ENCODE measurements around the gene ATAD3C.
"Not testable (repeated sequence)": the region's sequence is repeated elsewhere in the genome, so short reads cannot be mapped to it uniquely, and the experiment has no call there.

ATAD3C gene

DNA sequence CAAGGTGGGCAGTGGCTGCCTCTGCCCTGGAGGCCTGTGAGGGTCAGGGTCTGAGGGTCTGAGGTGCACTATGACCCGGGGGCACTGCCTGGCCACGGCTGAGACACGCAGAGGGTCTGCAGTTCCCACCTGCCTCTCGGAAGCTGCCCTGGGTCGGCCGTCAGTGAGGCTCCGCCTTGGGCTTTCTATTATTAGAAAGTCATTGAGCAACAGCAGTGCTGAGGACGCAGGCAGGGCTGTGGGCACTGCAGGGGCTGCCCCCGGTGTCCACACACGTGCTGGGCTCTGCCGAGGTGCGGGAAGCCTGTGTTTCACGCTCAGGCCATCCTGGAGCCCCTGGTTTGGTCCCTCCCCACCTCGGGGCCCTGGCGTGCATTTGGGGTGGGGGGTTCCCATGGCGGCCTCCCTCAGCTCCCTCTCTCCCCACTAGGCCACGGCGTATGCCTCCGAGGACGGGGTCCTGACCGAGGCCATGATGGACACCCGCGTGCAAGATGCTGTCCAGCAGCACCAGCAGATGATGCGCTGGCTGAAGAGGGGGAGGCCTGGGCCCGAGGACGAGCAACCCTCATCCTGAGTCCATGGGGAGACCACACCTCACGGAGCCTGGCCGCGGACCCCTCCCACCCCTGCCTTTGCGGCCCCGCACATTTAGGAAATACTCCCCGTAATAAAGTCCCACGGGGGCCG is 59.4 kb downstream of the ATAD3C start:
- H3K9me3 ChIP-seq (ENCODE audit: control insufficient read depth, low read length); H3K4me3 ChIP-seq (ENCODE audit: insufficient read depth, low read depth, low read length, poor library complexity, severe bottlenecking); H3K27me3 ChIP-seq (replicated peaks; ENCODE audit: control insufficient read depth, insufficient read depth, low read length, poor library complexity, severe bottlenecking); H3K4me1 ChIP-seq (ENCODE audit: control insufficient read depth, insufficient read depth, low read length, poor library complexity, severe bottlenecking); DNase-seq; H3K27ac ChIP-seq (ENCODE audit: insufficient read depth, low read length, poor library complexity, severe bottlenecking); H3K36me3 ChIP-seq (ENCODE audit: control insufficient read depth, insufficient read depth, low read length): not testable (repeated sequence)

DNA sequence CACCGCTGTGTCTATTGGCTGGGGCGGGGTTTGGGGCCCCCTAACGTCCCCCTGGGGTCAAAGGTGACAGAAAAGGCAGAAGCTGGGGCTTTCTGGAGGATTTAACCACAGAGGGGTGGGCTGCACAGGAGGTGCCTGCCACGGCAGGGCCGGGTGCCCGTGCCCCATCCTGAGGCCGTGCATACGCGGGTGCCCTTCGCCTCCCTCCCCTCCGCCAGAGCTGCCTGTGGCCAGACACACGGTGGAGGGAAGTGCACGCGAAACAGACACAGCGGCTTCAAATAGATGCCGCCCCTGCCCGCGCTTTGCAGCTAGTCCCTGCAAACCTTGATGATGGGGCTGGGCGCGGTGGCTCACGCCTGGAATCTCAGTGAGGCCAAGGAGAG is 60.0 kb downstream of the ATAD3C start:
- H3K4me1 ChIP-seq (ENCODE audit: control insufficient read depth, insufficient read depth, low read length, poor library complexity, severe bottlenecking); H3K27ac ChIP-seq (ENCODE audit: insufficient read depth, low read length, poor library complexity, severe bottlenecking); H3K9me3 ChIP-seq (ENCODE audit: control insufficient read depth, low read length); H3K4me3 ChIP-seq (ENCODE audit: insufficient read depth, low read depth, low read length, poor library complexity, severe bottlenecking); H3K27me3 ChIP-seq (replicated peaks; ENCODE audit: control insufficient read depth, insufficient read depth, low read length, poor library complexity, severe bottlenecking); H3K36me3 ChIP-seq (ENCODE audit: control insufficient read depth, insufficient read depth, low read length); DNase-seq: not testable (repeated sequence)

DNA sequence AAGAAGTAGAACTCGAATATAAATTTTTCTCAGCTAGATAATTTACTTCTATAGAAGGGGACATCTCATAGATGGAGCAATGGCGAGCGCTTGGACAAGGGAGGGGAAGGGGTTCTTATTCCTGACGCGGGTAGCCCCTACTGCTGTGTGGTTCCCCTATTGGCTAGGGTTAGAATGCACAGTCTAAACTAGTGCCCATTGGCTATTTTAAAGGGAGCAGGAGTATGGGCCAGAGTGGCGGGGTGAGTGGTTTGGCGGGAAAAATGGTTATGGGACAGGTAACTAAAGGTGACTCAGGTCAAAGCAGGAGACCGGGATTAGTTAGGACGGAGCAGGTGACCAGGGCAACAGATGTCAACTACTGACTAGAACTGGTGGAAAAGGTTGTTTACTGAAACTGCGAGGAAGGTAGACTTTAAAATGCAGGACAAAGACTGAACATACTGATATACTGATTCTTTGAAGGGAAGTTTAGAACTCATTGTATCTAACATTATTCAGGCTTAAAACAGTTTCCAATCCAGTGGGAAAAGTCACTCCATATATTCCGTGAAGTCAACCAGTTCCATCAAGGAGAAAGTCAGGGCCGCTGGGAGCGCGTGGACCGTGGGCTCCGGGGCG is 61.5 kb downstream of the ATAD3C start:
- H3K4me3 ChIP-seq (ENCODE audit: insufficient read depth, low read depth, low read length, poor library complexity, severe bottlenecking): peak overlapping the region; percentile 86
- no peaks in the 10 kb centered on the region for H3K27me3 ChIP-seq (replicated peaks; ENCODE audit: control insufficient read depth, insufficient read depth, low read length, poor library complexity, severe bottlenecking)
- no peak for DNase-seq
- peaks cover 6% of the 10 kb centered on the region for H3K4me1 ChIP-seq (ENCODE audit: control insufficient read depth, insufficient read depth, low read length, poor library complexity, severe bottlenecking)
- H3K27ac ChIP-seq (ENCODE audit: insufficient read depth, low read length, poor library complexity, severe bottlenecking): peak overlapping the region; percentile 93
- no peaks in the 10 kb centered on the region for H3K9me3 ChIP-seq (ENCODE audit: control insufficient read depth, low read length)
- no peaks in the 10 kb centered on the region for H3K36me3 ChIP-seq (ENCODE audit: control insufficient read depth, insufficient read depth, low read length)

DNA sequence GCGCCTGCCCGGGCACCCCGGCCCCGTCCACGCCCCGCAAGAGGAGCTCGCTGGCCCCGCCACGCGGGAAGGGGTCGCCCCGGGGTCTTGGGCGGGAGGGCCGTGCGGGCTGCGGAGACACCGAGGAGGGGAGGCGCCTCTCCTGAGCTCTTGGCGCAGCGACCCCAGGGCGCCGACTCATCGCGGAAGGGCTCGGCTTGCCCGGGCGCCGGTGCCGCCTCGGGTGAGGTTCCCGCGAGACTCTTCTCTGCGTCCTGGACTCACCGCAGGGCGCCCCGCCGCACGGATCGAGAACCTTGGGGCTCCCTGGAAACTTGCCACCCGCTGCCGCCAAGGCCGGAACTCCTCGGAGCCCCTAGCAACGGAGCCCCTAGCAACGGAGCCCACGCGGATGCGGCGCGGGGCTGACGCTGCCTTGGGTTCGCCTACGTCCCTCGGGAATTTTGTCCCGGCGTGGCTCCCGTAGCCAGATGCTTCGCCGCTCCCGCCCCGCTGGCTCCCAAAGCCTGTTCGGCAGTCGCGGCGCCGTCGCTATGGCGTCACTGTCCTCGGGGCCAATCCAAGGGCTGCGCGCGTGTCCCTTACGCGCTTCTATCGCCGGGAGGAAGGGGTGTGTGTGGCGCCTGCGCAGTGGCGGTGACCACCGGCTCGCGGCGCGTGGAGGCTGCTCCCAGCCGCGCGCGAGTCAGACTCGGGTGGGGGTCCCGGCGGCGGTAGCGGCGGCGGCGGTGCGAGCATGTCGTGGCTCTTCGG is 62.2 kb downstream of the ATAD3C start, which contains the start of gene ATAD3A:
Gene ATAD3A (plus strand): TSS at position 630 of the 753 bp plus-strand sequence. CDS start 107 bp downstream, at position 737.
- peak within 1 kb of the TSS; percentile 86 for H3K4me3 ChIP-seq (ENCODE audit: insufficient read depth, low read depth, low read length, poor library complexity, severe bottlenecking)
- peak; percentile 90 to 93 (median 92) for DNase-seq
- H3K4me1 ChIP-seq (ENCODE audit: control insufficient read depth, insufficient read depth, low read length, poor library complexity, severe bottlenecking): peaks cover 6% of the 10 kb centered on the region
- H3K27ac ChIP-seq (ENCODE audit: insufficient read depth, low read length, poor library complexity, severe bottlenecking): peak within 1 kb of the TSS; percentile 93
- H3K27me3 ChIP-seq (replicated peaks; ENCODE audit: control insufficient read depth, insufficient read depth, low read length, poor library complexity, severe bottlenecking): no peaks in the 10 kb centered on the region
- H3K36me3 ChIP-seq (ENCODE audit: control insufficient read depth, insufficient read depth, low read length): no peaks in the 10 kb centered on the region
- no peaks in the 10 kb centered on the region for H3K9me3 ChIP-seq (ENCODE audit: control insufficient read depth, low read length)

DNA sequence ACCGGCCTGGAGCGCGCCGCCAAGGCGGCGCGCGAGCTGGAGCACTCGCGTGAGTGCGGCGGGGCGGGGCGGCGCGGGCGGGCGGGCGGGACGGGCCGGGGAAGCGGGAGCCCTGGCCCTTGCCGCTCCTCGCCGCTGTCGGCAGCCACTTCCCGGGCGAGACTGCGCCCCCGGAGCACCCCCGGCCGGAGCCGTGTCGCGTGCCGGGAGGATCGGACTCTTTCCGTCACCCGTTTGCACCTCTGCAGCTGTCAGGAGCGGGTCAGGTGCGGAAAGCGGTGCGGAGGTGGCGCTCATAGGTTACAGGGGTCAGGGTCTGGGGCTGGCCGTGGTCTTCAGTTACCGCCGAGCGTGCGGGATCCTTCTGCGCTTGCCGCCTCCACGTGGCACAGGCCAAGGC is 62.9 kb downstream of the ATAD3C start:
- peak in 2 of 3 donors; percentile 8 to 11 for DNase-seq
- H3K4me1 ChIP-seq (ENCODE audit: control insufficient read depth, insufficient read depth, low read length, poor library complexity, severe bottlenecking): not testable (repeated sequence)

DNA sequence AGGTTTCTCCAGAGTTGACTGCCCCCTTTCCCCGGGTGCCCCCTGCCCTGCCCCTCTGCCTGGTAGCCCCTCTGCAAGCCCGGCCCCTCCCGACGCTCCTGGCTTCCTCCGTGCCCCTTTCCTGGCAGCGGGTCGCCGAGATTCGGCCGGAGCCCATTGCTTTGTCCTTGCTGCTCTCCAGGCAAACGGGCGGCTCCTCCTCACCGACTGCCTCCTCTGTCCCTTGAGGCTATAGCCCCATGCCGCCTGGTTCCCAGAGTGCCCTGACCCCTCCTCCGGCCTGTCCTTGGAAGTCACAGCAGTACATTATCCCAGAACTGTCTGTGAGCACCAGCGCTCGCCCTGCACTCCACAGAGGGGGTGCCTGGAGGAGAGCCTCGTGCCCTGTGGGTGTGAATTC is 64.2 kb downstream of the ATAD3C start:
- not testable (repeated sequence) for H3K9me3 ChIP-seq (ENCODE audit: control insufficient read depth, low read length); H3K4me3 ChIP-seq (ENCODE audit: insufficient read depth, low read depth, low read length, poor library complexity, severe bottlenecking); DNase-seq; H3K4me1 ChIP-seq (ENCODE audit: control insufficient read depth, insufficient read depth, low read length, poor library complexity, severe bottlenecking); H3K36me3 ChIP-seq (ENCODE audit: control insufficient read depth, insufficient read depth, low read length); H3K27ac ChIP-seq (ENCODE audit: insufficient read depth, low read length, poor library complexity, severe bottlenecking); H3K27me3 ChIP-seq (replicated peaks; ENCODE audit: control insufficient read depth, insufficient read depth, low read length, poor library complexity, severe bottlenecking)

More for the DNA sequence above, 62.9 kb downstream of the ATAD3C start:
- H3K4me3 ChIP-seq (ENCODE audit: insufficient read depth, low read depth, low read length, poor library complexity, severe bottlenecking); H3K9me3 ChIP-seq (ENCODE audit: control insufficient read depth, low read length); H3K27ac ChIP-seq (ENCODE audit: insufficient read depth, low read length, poor library complexity, severe bottlenecking); H3K36me3 ChIP-seq (ENCODE audit: control insufficient read depth, insufficient read depth, low read length); H3K27me3 ChIP-seq (replicated peaks; ENCODE audit: control insufficient read depth, insufficient read depth, low read length, poor library complexity, severe bottlenecking): not testable (repeated sequence)

DNA sequence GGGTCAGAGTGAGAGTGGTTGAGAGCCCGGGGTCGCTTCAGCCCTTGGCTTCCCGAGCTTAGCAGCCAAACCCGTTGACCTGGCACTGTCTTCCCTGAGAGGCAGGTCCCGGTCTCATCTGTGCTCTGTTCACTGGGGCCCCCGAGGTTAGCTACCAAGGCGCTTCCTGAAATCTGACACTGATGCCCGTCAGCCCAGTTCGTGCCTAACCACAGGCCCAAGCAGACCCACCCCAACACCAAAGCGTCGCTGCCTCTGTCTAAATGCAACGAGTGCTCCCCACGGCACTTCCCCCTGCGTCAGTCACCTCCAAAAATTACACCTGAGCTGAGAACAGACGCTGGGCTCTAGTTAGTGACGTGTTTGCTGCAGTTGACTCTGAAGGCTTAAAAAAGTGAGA is 64.9 kb downstream of the ATAD3C start:
- H3K9me3 ChIP-seq (ENCODE audit: control insufficient read depth, low read length); H3K27me3 ChIP-seq (replicated peaks; ENCODE audit: control insufficient read depth, insufficient read depth, low read length, poor library complexity, severe bottlenecking); H3K4me3 ChIP-seq (ENCODE audit: insufficient read depth, low read depth, low read length, poor library complexity, severe bottlenecking); H3K27ac ChIP-seq (ENCODE audit: insufficient read depth, low read length, poor library complexity, severe bottlenecking); H3K4me1 ChIP-seq (ENCODE audit: control insufficient read depth, insufficient read depth, low read length, poor library complexity, severe bottlenecking); H3K36me3 ChIP-seq (ENCODE audit: control insufficient read depth, insufficient read depth, low read length); DNase-seq: not testable (repeated sequence)

DNA sequence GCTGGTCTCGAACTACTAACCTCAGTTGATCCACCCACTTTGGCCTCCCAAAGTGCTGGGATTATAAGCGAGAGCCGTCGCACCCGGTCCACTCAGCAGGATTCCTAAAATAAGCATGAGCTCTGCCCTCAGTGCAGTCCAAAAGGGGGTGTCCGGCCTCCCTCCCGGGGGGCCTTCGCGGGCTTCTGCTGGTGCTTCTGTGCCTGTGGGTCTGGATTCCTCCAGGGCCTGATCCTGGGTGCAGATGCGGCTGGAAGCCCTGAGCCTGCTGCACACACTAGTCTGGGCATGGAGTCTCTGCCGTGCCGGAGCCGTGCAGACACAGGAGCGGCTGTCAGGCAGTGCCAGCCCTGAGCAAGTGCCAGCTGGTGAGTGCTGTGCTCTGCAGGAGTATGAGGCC is 67.4 kb downstream of the ATAD3C start:
- not testable (repeated sequence) for H3K36me3 ChIP-seq (ENCODE audit: control insufficient read depth, insufficient read depth, low read length); DNase-seq; H3K4me1 ChIP-seq (ENCODE audit: control insufficient read depth, insufficient read depth, low read length, poor library complexity, severe bottlenecking); H3K27ac ChIP-seq (ENCODE audit: insufficient read depth, low read length, poor library complexity, severe bottlenecking); H3K9me3 ChIP-seq (ENCODE audit: control insufficient read depth, low read length); H3K4me3 ChIP-seq (ENCODE audit: insufficient read depth, low read depth, low read length, poor library complexity, severe bottlenecking); H3K27me3 ChIP-seq (replicated peaks; ENCODE audit: control insufficient read depth, insufficient read depth, low read length, poor library complexity, severe bottlenecking)

DNA sequence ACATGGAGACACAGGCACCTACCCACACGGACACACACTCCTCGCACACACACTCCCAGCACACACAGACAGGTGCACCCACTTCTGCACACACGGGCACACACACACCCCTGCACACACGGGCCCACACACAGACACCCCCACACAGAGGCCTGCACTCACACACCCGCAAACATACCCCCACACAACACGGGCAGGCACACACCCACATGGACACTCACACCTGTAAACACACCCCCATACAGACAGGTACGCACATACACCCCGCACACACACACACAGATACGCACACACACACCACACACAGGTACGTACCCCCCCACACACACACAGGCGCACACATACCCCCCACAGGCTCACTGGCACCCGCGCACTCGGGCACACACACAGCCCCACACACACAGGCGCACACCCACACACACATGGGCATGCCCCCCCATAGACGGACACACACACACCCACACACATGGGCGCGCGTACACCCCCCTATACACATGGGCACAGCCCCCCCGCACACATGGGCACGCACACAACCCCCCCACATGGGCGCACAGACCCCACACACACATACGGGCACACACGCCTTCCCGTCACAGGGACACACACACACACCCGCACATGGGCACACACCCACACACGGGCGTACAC is 68.6 kb downstream of the ATAD3C start:
- H3K36me3 ChIP-seq (ENCODE audit: control insufficient read depth, insufficient read depth, low read length): peaks cover 7% of the 10 kb centered on the region
- no peak for DNase-seq
- H3K27me3 ChIP-seq (replicated peaks; ENCODE audit: control insufficient read depth, insufficient read depth, low read length, poor library complexity, severe bottlenecking): no peaks in the 10 kb centered on the region
- H3K4me1 ChIP-seq (ENCODE audit: control insufficient read depth, insufficient read depth, low read length, poor library complexity, severe bottlenecking): no peaks in the 10 kb centered on the region
- H3K27ac ChIP-seq (ENCODE audit: insufficient read depth, low read length, poor library complexity, severe bottlenecking): no peak overlapping the region
- H3K4me3 ChIP-seq (ENCODE audit: insufficient read depth, low read depth, low read length, poor library complexity, severe bottlenecking): no peak overlapping the region
- no peaks in the 10 kb centered on the region for H3K9me3 ChIP-seq (ENCODE audit: control insufficient read depth, low read length)

DNA sequence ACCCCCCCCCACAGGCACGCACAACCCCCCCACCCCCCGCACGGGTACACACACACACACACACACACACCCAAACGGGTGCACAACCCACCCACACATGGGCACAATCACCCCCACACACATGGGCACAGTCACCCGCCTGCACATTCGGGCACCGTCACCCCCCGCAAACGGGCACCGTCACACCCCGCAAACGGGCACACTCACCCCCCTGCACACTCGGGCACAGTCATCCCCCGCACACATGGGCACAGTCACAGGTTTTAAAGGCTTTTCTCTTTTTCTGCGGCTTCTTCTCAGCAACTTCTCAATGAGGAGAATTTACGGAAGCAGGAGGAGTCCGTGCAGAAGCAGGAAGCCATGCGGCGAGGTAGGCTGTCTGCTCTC is 69.1 kb downstream of the ATAD3C start:
- H3K27ac ChIP-seq (ENCODE audit: insufficient read depth, low read length, poor library complexity, severe bottlenecking); H3K4me1 ChIP-seq (ENCODE audit: control insufficient read depth, insufficient read depth, low read length, poor library complexity, severe bottlenecking); H3K36me3 ChIP-seq (ENCODE audit: control insufficient read depth, insufficient read depth, low read length); H3K27me3 ChIP-seq (replicated peaks; ENCODE audit: control insufficient read depth, insufficient read depth, low read length, poor library complexity, severe bottlenecking); H3K9me3 ChIP-seq (ENCODE audit: control insufficient read depth, low read length); DNase-seq; H3K4me3 ChIP-seq (ENCODE audit: insufficient read depth, low read depth, low read length, poor library complexity, severe bottlenecking): not testable (repeated sequence)

Data from effector memory CD4-positive, alpha-beta T cell (primary cell).